Lower leg skin (tissue), 4 donors: Measurements from ENCODE around the gene AMDHD1. TPM values are rescaled to one million over a fixed set of nuclear protein-coding genes. Genes with fewer than 3 reads are reported as not detected.
A peak's percentile ranks its signal among the peaks of the same experiment; 100 is the strongest.

Source experiments
- DNase-seq, 2 donors: peaks; one replicate each; pipeline ENCODE4 v3.0.0-alpha.2; 2019; ENCODE audit warnings: low spot score in 2 of 2
- H3K4me3 ChIP-seq: fragments of 200-600 bp; sonication (generic); 2 replicates; pipeline ENCODE4 v1.5.1; 2017; ENCODE audit warnings: mild to moderate bottlenecking, low read depth; ENCODE audit not compliant: poor library complexity, severe bottlenecking
- CTCF ChIP-seq, 3 donors: fragments of 450-650 bp; IDR thresholded peaks; one replicate each; pipeline ENCODE4 v1.5.1; 2016; ENCODE audit warnings: antibody characterized with exemption in 3 of 3, mild to moderate bottlenecking in 3 of 3, moderate library complexity in 2 of 3
- POLR2A ChIP-seq, 2 donors: fragments of 450-650 bp; IDR thresholded peaks; one replicate each; pipeline ENCODE4 v1.6.1; 2016 to 2017; ENCODE audit warnings: antibody characterized with exemption in 2 of 2, mild to moderate bottlenecking in 1 of 2, moderate library complexity in 1 of 2
- WGBS, 2 donors: methylation state at CpG; one replicate each; pipeline ENCODE4 v1.1.5; 2018; 5-methylcytosine and 5-hydroxymethylcytosine counted together
- intact Hi-C: fragments of 100-400 bp; cut with DNase I; formaldehyde crosslinking; loops from one replicate; pipeline ENCODE4 v1.15.0; 2023; ENCODE audit warnings: low total_unique reads
- total RNA-seq, 4 donors: library from RNA; depleted of rRNA; stranded (reverse); fragments of >200 nt; gene quantifications; one replicate each; pipeline ENCODE4 v1.1.0, GENCODE V29; 2016

The AMDHD1 gene
- total RNA-seq, 4 donors from 2014 or later, result 1.1 to 7.7 TPM; not detected in 2

GRCh38 chr12:95990136-95990535, 47.0 kb downstream of the AMDHD1 start:
- intact Hi-C loops, result no loop called here

GRCh38 chr12:95993907-95994306, 50.8 kb downstream of the AMDHD1 start:
- no peak for DNase-seq
- no peak for TF ChIP-seq POLR2A (IDR thresholded peaks at IDR 0.05)
- no peak for TF ChIP-seq CTCF (IDR thresholded peaks at IDR 0.05)

More at GRCh38 chr12:95990136-95990535, 47.0 kb downstream of the AMDHD1 start:
- WGBS, 2 donors, result 75 to 85% methylated on average over 7 of the region's 7 CpGs
- TF ChIP-seq POLR2A (IDR thresholded peaks at IDR 0.05) (no peak), CTCF (IDR thresholded peaks at IDR 0.05) (no peak)
- no peak for DNase-seq
- H3K4me3 ChIP-seq, result no peak overlapping the region

DNA sequence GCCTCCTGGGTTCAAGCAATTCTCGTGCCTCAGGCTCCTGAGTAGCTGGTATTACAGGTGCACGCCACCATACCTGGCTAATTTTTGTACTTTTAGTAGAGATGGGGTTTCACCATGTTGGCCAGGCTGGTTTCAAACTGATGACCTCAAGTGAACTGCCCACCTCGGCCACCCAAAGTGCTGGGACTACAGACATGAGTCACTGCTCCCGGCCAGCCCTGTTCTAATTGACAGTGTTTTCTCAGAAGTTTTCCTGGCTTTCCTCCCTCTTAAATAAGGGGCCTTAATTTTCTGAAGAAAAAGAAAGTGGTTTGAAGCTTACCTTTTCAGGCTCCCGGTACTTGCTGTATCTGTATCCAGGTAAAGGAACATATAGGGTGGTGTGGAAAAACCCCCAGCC, 51.3 kb downstream of the AMDHD1 start:
- WGBS, 2 donors, result 88 to 89% methylated on average over 5 of the region's 5 CpGs
- intact Hi-C loops, result no loop called here
- TF ChIP-seq CTCF (IDR thresholded peaks at IDR 0.05) (no peak), POLR2A (IDR thresholded peaks at IDR 0.05) (no peak)
- no peak overlapping the region for H3K4me3 ChIP-seq
- DNase-seq, result no peak

More at GRCh38 chr12:95993907-95994306, 50.8 kb downstream of the AMDHD1 start:
- intact Hi-C loops, result no loop called here
- 92% methylated on average over 7 of the region's 7 CpGs for WGBS, 2 donors
- no peak overlapping the region for H3K4me3 ChIP-seq

DNA sequence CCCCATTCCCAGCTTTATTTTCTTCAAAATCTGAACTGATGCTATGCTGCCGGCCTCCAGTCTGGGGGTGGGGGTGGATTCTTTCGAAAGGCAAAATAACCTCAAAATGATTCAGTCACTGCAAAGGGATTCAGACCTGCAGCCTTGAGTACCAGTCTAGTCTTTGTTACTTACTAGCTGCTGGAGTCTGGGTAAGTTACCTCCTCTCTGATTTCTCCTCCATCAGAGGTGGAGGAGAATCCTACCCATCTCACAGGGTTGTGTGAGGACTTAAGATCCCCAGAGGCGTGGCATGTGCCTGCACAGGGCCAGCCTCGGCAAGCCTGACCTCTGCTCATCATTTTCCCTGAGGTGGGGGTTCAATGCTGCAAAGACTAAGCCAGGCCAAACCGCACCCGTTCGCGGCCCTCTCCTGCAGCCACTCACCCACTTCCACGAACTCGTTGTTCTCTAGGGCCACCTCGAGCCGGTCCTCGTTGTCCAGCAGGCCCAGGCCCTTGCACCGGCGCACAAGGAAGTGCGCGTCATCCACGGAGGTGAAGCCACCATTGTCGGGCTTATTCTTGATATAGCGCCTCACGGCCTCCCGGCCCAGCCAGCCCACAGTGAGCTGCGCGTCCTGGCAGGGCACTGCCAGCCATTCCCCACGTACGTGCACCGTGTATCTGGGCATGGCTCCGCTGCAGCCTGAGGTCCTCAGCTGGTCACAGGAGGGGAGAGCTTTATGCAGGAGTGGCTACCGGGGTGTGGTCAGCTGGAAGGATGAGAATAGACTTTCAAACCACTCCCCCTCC, 52.3 kb downstream of the AMDHD1 start:
- WGBS, 2 donors, result 88 to 93% methylated on average over 29 of the region's 29 CpGs
- H3K4me3 ChIP-seq, result no peak overlapping the region
- no peak for DNase-seq
- intact Hi-C loops, result loop anchor here (5.0 kb wide), 1 partner anchor 178 kb away; no protein-coding TSS in a partner anchor
- TF ChIP-seq CTCF (IDR thresholded peaks at IDR 0.05) (no peak), POLR2A (IDR thresholded peaks at IDR 0.05) (no peak)

DNA sequence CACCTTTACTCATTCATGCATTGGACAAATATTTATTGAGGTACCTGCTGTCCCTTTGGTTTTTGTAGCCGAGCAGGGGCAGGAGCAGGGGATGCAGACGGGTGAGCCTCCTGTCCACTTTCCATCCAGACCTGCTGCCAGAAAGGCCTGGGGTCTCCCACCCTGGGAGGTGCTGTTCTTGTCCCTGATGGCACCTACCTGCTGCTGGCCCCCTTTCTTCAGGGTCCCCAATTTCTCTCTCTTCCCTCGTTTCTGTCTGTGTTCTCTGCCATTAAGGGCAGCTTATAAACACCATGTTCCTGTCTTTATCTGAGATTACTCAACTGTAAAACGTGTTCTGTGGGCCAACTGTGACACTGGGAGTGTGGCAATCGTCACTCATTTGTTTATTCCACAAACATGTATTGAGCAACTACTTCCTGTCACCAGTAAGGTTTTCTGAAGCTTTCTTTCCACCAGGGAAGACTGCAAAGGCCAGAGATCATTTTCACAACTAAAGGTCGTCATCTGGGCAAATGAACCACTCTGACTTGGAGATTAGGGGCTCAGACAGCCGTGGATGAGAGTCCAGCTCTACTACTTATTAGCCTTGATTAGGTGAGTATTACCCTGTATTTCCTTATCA, 53.0 kb downstream of the AMDHD1 start, which contains the start of gene HAL:
TSS of gene HAL (minus strand) at position 311 of the 625 bp plus-strand sequence. CDS start 434 bp downstream, outside the sequence.
- TF ChIP-seq CTCF (IDR thresholded peaks at IDR 0.05) (no peak), POLR2A (IDR thresholded peaks at IDR 0.05) (no peak)
- intact Hi-C loops, result loop anchor here (5.0 kb wide), 1 partner anchor 179 kb away; no protein-coding TSS in a partner anchor
- 57 to 60% methylated on average over 7 of the region's 7 CpGs for WGBS, 2 donors
- peak in 1 of 2 donors; percentile 64 for DNase-seq
- no peak within 1 kb of the TSS for H3K4me3 ChIP-seq
